G401 (cell line): Measurements from ENCODE around the gene ATP5F1E. TPM values are rescaled to one million over a fixed set of nuclear protein-coding genes. Genes with fewer than 3 reads are reported as not detected.
"Not testable (repeated sequence)": the region's sequence is repeated elsewhere in the genome, so short reads cannot be mapped to it uniquely, and the experiment has no call there.

Experiments used
- DNase-seq: peaks from one replicate; pipeline ENCODE4 v3.0.0-alpha.2; 2015; ENCODE audit warnings: low spot score
- in situ Hi-C: cut with HindIII; loops from 2 replicates; pipeline ENCODE4 v1.10.0; 2016; ENCODE audit warnings: low sequenced_read_pairs, mixed read lengths
- total RNA-seq: library from RNA; depleted of rRNA; stranded (reverse); fragments of >200 nt; shearing (Covaris generic); gene quantifications from 2 replicates; pipeline ENCODE4 v1.2.3, GENCODE V29; 2014

ATP5F1E gene
- total RNA-seq, 1 experiment from 2014 or later: 35.4 TPM

DNA sequence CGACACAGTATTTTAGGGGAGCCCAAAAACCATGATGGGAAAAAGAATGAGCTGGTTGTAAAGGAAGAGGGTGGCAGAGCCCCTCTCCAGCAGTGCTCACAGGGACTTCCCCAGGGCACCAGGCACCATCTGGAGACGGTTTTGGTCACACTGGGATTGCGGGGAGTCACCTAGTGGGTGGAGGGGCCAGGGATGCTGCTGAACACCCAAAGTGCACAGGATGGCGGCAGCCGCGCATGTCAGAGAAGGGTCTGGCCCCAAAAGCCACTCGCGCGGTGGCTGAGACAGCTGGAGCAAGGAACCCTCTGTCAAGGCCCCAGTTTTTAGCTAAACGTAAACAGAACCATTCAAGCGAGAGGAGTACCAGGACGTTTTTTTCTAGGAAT, 35.9 kb downstream of the ATP5F1E start:
- in situ Hi-C loops: no loop called here
- DNase-seq: no peak

DNA sequence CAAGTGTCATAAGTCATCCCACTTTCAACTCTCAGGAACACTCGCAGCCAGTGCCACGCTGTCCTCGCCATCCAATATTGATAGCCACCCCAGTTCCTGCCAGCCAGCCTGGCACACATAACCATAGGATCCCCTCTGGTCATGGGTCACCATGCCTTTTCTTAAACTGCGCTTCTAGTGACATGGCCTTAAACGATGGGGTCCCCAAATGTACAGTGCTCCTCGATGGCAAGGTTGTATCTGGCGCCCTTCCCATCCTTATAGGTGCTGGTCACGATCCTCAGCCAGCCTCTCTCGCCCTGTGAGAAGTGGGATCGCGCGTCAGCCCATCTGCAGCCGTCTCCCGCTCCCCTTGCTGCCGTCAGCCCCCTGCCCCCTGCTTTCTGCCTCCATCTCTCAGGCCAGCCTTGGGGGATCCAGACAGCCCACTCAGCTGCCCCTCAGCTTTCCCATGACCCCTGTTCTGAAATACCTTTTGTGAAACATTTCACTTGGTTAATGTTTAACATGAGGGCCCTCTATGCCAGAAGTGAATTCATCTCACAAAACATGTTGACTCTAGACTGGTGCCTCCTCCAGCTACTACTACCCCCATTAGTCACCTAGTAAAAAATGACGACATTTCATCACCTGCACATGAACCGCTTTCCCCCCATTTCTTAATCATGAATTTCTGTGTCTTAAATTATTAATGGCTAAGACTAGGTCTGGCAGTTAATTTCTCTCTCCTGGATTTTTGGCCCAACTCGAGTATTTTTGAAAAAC, 36.5 kb downstream of the ATP5F1E start:
- in situ Hi-C loops: no loop called here

DNA sequence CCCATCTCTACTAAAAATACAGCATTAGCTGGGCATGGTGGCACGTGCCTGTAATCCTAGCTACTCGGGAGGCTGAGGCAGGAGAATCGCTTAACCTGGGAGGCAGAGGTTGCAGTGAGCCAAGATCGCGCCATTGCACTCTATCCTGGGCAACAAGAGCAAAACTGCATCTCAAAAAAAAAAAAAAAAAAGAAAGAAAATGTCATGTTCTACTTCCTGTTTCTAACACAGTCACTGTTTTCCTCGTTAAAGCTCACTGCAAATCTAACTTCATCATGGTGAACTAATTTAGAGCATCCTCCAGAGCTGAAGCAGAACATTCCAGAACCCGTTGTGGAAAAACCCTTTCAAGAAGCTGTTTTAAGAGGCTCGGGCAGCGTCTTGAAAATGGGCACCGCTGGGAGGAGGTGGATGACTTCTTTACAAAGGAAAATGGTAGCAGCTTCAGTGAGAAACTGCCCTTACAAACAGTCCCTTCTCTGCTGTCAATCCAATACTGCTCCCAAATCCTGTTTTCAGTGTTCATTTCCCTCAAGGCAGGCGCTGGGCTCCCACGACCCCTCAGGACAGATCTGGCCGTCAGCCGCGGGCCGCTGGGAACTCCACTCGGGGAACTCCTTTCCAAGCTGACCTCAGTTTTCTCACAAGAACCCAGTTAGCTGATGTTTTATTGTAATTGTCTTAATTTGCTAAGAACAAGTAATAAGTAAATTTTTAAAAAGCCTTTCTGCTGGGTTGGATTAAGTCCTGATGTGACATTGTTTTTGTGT, 37.6 kb downstream of the ATP5F1E start:
- in situ Hi-C loops: no loop called here
- no peak for DNase-seq

More for the DNA sequence above, 36.5 kb downstream of the ATP5F1E start:
- DNase-seq: no peak

DNA sequence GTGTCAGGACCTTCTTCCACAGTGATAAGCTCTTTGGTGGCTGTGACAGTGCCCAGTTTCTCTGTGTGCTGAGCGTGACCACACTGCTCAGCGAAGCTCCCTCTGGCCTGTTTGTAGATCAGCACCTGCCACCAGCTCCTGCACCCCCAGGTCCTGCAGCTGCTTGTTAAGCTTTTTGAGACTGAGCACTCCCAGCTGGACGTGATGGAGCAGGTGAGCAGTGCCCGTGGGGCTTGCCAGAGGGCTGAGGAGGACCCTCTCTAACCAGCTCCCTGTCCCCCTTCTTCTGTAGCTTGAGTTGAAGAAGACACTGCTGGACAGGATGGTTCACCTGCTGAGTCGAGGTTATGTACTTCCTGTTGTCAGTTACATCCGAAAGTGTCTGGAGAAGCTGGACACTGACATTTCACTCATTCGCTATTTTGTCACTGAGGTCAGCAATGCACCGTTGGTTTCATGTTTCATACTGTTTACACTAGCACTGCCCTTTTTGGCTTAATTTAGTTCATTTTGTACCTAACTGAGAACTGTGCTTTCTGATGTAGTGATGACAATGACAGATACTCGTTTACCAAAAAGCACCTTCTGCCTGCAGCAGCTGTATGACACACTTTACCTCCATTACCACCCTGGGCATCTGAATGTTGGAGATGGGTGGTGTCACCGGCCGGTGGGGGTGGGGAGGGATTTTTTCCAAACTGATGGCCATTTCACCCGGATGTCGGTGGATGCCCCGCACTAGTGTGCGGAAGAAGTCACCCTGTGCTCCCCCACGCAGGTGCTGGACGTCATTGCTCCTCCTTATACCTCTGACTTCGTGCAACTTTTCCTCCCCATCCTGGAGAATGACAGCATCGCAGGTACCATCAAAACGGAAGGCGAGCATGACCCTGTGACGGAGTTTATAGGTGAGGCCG, 38.5 kb downstream of the ATP5F1E start:
- DNase-seq: no peak
- in situ Hi-C loops: no loop called here

DNA sequence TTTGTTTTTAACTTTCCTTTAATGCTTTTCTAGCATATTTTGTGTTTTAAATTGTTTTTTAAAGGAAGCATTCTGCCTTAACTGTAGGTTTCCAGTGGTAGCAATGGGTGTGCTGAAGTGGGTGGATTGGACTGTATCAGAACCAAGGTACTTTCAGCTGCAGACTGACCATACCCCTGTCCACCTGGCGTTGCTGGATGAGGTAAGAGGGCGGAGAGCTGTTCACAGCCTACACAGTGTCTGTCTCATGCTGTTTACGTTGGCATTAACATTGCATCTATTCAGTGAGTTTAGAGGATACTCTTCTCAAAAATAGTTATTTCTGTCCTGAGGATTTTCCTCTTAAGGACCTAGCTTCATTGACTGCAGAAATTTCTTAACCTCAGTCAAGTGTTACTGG, 39.2 kb downstream of the ATP5F1E start:
- DNase-seq: no peak
- in situ Hi-C loops: no loop called here

DNA sequence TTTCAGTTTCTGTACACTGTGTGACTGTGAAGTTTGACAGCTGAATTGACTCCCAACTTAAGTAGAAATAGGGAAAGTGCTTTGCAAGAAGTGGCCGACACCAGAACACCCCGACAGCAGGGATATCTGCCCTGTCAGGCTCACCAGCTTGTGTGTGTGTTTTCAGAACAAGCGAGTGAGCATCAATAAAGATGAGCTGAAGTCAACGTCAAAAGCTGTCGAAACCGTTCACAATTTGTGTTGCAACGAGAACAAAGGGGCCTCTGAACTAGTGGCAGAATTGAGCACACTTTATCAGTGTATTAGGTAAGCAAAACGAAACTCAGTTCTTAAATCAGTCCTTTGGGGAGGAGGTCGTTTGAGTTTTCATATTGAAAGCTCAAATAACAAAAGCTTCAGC, 40.4 kb downstream of the ATP5F1E start:
- in situ Hi-C loops: no loop called here
- DNase-seq: no peak

DNA sequence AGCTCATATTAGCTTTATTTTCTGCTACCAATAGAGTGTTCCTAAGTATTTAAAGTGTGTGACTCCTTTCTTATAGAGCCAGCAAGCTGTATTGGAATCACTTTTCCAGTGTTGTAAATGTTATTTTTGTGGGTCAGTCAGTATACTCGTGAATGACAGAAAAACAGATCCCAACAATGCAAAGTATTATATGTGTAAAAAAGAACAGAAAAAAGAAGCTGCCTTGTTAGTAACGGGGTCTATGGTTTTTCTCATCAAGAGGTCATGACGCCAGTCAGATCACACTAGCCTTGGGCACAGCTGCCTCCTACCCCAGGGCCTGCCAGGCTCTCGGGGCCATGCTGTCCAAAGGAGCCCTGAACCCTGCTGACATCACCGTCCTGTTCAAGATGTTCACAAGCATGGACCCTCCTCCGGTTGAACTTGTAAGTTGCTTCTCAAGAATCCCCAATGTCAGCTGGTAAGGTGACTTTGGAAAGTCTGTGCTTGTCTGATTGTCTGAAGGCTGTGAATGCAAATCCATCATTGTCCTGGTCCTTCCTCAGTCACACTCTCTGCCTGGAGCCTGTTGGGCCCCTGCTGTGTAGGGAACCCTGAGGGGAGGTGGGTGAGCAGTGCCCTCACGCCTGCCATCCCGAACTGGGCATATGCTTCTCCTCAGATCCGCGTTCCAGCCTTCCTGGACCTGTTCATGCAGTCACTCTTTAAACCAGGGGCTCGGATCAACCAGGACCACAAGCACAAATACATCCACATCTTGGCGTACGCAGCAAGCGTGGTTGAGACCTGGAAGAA, 41.3 kb downstream of the ATP5F1E start:
- no peak for DNase-seq
- in situ Hi-C loops: no loop called here

DNA sequence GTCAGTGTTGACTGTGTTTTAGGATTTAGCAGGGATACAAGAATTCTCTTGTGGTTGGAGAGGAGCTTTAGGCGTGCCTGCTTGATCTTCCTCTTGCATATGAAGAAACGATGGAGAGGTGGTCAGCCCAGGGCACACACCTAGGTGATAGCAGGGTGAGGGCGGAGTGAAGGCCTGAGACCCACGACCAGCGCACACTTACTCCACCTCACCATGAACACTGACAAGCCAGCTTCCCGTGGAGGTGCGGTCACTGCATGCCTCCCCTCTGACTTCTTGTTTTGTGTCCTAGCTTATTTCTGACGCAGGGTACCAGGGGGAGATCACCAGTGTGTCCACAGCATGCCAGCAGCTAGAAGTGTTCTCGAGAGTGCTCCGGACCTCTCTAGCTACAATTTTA, 42.9 kb downstream of the ATP5F1E start:
- no peak for DNase-seq
- in situ Hi-C loops: no loop called here

DNA sequence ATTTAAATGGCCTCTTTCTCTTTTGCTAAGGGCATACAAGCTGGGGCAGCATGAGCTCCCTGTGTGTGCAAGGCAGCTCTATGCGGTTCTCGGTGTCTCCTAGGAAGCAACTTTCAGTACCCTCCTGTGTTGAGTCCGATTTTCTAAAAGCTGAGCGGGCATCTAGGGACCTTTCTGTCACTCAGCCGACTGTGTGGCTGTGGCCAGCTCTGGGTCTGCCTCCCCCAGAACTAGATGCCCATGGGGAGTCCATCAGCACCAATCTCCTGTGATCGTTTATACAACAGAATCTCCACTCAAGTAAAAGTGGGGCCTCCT, 43.6 kb downstream of the ATP5F1E start:
- in situ Hi-C loops: no loop called here
- DNase-seq: no peak

DNA sequence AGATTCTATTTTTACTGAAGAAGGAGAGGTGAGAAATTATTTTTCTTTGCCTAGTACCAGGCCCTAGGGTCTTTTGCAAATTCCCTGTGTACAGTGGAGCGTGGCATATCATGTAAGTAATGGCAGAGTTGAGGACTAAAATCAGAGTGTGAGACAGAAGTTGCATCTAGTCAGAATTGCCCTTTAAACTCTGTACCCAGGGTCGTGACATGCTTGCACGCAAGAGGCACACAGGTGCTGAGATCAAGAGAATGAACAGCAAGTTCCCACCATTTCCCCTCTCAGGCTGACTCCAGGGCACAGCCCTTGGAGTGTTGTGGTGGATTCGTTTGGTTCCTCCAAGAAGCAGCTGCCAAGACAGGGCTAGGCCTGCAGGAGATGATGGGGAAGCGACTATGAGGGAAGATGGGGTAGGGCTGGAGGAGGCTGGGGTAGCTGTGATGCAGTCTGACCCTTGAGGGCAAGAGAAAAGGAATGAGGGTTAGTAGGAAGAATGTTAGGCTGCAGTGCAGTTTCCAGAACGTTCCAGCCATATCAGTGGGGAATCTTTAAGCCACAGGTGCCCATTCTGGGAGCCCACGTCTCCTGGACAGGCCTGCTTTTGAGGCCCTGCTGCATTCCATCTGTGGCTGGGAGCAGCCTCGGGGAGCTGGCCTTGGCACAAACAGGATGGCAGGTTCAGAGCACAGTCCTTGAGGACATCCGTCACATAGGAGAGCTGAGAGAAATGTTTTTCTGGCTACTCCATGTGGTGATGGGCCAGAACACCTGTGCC, 44.2 kb downstream of the ATP5F1E start:
- peak; percentile 79 for DNase-seq
- in situ Hi-C loops: no loop called here

DNA sequence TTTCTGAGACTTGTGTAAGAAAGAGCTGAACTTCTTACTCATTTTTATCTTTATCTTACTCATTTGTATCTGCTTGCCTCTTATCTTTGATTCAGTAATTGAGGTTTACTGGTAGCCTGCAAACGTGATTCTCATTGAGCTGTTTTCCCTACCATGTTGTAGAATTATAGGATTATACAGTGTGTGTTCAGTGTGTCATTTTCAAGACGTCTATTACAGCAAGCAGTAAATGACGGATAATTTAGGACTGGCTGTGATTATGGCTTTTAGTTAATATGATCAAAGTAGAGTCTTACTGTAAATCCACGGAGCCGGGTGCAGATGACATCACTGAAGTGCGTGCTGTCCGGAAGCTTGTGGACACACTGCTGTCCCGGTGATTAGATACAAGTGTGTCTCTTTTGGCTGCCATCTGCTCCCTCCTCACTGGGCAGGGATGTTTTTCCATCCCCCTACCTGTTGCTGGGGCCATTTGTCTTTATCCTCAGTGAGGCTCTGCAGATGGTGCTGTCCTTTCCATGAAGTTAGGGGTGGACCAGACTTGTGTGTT, 45.1 kb downstream of the ATP5F1E start:
- peak; percentile 53 for DNase-seq

DNA sequence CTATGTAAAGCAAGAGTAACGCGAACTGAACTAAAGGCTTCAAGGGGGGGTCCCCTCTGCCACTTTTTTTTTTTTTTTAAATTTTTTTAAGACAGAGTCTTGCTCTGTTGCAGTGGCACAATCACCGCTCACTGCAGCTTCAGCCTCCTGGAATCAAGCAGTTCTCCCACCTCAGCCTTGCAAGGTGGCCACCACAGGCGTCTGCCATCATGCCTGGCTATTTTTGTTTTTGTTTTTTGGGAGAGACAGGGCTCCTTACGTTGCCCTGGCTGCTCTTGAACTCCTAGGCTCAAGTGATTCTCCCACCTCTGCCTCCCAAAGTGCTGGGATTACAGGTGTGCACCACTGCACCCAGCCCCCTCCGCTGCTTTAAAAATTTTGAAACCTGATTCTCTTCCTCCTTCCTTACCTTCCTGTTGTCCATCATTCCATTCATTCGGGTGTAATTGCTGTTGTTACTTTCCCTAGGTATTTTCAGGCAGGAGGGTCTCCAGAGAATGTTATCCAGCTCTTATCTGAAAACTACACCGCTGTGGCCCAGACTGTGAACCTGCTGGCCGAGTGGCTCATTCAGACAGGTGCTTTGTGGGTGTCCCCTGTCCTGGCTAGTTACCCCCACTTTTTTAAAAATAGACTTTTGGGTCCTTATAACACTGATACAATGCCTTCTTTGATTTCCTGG, 45.7 kb downstream of the ATP5F1E start:
- in situ Hi-C loops: no loop called here
- DNase-seq: no peak

More for the DNA sequence above, 45.1 kb downstream of the ATP5F1E start:
- in situ Hi-C loops: no loop called here

DNA sequence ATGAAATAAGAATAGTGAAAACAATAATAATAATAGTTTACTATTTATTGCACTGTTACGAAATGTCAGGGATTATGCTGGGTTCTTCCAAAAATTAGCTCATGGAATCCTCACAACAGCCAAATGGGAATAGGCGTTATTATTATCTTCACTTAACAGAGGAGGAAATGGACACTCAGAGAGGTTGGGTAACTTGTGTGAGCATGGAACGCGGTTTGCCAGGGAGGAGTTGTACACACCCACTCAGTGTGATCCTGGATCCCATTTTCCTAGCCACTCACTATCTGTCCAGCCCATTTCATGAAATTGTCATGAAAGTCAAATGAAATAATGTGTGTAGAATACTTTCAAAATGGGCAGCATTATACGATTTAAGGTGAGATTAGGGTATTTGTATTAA, 46.5 kb downstream of the ATP5F1E start:
- in situ Hi-C loops: no loop called here
- DNase-seq: no peak

DNA sequence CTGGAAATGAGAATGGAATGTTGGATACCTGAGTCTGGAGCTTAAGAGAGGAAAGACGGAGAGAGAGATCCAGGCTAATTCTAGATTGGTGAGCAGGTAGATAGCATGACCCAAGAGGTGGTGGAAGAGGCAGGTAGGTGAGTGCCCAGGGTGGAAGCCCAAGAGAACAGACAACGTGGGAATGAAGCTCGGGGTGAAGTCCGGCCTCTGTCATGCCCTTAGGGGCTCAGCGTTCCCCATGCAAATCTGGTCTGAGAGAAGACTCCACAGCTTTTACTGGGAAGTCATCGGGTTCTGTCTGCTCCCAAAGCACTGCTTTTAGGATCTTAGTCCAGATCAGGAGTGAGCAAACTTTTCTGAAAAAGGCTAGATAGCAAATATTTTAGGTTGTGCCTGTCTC, 47.4 kb downstream of the ATP5F1E start:
- in situ Hi-C loops: no loop called here
- DNase-seq: no peak

DNA sequence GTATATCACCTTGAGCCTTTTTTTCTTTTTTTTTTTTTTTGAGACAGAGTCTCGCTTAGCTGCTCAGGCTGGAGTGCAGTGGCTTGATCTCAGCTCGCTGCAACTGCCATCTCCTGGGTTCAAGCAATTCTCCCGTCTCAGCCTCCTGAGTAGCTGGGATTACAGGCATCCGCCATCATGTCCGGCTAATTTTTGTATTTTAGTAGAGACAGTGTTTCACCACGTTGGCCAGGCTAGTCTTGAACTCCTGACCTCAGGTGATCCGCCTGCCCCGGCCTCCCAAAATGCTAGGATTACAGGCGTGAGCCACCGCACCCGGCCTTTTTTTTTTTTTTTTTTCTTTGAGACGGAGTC, 49.0 kb downstream of the ATP5F1E start:
- in situ Hi-C loops, DNase-seq: not testable (repeated sequence)

DNA sequence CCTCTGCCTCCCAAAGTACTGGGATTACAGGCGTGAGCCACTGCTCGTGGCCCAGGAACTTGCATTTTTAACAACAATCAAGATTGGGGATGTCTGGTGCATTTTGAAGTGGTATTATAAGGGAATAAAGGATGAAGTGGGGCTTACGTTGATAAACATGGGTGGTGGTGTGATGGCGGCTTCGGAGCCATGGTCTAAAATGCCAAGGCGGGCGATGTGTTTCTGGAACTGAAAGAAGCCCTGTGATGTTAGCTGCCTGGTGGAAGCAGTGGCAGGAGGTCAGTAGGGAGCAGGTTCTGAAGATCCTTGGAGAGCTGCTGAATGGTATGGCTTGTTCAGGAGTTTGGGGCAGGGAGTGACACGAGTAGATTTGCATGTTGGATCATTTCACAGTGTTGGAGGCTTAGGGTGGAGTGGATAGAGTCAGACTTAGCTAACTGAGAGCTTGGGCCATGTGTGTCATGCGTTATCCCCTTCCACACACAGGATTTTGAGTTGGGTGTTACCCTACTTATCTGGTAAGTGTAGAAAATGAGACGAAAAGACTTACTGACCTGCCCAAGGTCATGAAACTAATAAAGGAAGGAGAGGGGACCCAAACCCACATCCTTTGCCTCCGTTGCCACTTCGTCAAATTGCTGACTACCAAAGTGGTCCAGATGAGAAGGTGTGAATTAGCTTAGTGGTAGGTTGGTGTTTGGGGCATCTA, 49.6 kb downstream of the ATP5F1E start:
- no peak for DNase-seq

More for the DNA sequence above, 49.6 kb downstream of the ATP5F1E start:
- in situ Hi-C loops: no loop called here
